Measurements from ENCODE around the gene OTOA.
"Not testable (repeated sequence)": the region's sequence is repeated elsewhere in the genome, so short reads cannot be mapped to it uniquely, and the experiment has no call there.

DNA sequence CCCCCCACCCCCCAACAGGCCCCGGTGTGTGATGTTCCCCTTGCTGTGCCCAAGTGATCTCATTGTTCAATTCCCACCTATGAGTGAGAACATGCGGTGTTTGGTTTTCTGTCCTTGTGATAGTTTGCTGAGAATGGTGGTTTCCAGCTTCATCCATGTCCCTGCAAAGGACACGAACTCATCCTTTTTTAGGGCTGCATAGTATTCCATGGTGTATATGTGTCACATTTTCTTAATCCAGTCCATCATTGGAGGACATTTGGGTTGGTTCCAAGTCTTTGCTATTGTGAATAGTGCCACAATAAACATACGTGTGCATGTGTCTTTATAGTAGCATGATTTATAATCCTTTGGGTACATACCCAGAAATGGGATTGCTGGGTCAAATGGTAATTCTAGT lies 27.2 kb downstream of the OTOA start:
- TF ChIP-seq, protein P1, sequence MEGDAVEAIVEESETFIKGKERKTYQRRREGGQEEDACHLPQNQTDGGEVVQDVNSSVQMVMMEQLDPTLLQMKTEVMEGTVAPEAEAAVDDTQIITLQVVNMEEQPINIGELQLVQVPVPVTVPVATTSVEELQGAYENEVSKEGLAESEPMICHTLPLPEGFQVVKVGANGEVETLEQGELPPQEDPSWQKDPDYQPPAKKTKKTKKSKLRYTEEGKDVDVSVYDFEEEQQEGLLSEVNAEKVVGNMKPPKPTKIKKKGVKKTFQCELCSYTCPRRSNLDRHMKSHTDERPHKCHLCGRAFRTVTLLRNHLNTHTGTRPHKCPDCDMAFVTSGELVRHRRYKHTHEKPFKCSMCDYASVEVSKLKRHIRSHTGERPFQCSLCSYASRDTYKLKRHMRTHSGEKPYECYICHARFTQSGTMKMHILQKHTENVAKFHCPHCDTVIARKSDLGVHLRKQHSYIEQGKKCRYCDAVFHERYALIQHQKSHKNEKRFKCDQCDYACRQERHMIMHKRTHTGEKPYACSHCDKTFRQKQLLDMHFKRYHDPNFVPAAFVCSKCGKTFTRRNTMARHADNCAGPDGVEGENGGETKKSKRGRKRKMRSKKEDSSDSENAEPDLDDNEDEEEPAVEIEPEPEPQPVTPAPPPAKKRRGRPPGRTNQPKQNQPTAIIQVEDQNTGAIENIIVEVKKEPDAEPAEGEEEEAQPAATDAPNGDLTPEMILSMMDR (conservative IDR thresholded peaks at IDR 0.05; ENCODE audit: low read length) = not testable (repeated sequence)
- TF ChIP-seq EZH2phosphoT487 (IDR thresholded peaks at IDR 0.05; ENCODE audit: borderline replicate concordance, low read depth, low read length) = not testable (repeated sequence)

Measured in OCI-LY7 (cell line).